ENCODE results near the gene ADCY5.
A peak's percentile ranks its signal among the peaks of the same experiment; 100 is the strongest.

ADCY5 gene

GRCh38 chr3:123320221-123320620 lies 128.7 kb downstream of the ADCY5 start:
- DNase-seq, result no peak

DNA sequence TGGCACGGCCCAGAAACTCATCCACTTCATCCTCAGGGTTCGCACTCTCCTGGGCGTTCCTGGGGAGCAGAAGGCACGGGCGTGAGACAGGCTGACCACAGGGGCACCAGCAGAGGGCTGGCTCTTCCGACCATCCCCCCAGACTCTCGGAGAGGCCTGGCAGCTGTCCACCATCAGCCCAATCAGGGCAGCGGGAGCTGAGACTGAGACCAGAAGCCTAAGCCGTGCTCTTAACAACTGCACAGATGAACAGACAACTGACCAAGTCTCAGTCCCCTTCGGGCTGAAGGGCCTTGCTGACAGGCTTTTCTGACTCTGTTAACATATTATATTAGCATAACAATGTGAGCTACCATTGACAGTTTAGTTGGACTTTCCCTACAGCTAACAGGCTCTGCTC lies 129.1 kb downstream of the ADCY5 start:
- DNase-seq, result no peak

GRCh38 chr3:123318374-123318773 lies 130.5 kb downstream of the ADCY5 start:
- DNase-seq, result no peak

- DNase-seq, result no peak
Measured at GRCh38 chr3:123317716-123318115, 131.2 kb downstream of the ADCY5 start.

- no peak for DNase-seq
Measured at GRCh38 chr3:123315271-123315595, 133.7 kb downstream of the ADCY5 start.

- DNase-seq, result peak; percentile 100
Measured at GRCh38 chr3:123314359-123315270, 134.3 kb downstream of the ADCY5 start.

GRCh38 chr3:123313889-123314288 lies 135.0 kb downstream of the ADCY5 start:
- DNase-seq, result peak; percentile 42

DNA sequence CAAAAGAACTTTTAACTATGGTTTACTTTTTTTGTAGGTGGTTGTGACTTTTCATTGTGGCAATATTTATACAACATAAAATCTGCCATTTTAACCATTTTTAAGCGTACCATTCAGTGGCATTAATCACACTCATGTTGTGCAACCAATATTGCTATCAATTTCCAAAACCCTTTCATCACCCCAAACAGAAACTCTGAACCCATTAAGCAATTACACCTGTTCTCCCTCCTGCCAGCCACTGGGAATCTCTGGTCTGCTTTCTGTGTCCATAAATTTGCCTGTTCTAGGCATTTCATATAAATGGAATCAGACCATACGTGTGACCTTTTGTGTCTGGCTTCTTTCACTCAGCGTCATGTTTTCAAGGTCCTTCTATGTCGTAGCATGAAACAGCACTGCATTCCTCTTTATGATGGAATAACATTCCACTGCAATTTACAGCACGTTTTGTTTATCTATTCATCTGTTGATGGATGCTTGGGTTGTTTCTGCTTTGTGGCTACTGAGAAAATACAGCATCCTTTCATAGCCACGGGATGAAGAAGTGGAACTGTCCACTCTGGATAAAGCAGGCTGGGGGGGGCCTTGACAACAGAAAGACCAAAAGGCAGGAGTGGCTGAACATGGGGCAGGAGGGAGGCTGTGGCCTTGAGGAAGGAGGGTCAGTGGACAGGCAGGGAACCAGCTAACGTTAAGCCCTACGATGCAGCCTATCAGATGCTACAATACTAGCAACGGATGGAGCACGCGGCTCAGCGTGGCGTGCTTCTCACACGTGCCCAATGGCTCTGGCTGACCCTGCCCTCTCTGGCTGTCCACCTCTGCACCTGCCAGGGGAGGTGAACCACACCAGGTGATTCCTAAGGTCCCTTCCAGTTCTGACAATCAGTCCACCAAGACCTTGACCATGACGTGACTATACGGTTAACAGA lies 136.3 kb downstream of the ADCY5 start:
- peak; percentile 44 for DNase-seq

DNA sequence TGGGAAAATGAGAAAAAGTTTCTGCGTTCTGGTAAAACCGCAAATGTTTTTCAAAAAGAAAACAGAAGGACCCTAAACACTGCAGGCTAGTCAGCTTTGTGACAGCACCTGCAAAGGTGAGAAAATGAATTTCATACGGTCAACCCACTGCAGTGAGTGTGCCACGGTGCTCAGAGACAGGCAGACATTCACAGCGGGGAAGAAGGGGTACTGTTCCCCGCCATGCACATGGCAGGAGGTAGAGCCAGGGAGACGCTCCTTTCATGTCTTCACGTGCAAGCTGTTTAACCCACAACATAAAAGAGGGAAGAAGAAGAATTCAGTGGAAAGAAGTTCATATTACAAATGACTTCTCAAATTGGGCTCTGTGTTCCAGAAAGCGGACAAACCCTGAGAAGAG lies 137.7 kb downstream of the ADCY5 start:
- DNase-seq, result no peak

- no peak for DNase-seq
Measured at GRCh38 chr3:123310741-123311140, 138.1 kb downstream of the ADCY5 start.

DNA sequence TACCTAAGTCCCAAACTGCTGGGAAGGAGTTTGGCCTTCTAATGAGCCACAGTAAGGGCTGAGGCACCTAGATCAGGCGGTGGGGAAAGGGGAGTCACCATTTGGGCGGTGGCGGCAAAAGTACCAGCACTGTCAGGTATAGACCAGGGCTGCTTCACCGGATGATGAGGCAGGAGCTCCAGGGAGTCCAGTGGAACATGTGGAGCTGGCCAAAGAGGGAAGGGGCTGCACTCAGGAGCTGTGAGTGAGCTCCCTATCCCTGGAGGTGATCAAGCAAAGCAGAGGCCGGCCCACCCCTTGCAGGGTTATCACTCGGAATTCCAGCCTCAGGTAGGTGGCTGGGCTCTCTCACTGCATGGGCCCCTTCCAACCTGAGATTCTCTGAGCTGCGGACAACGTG lies 138.7 kb downstream of the ADCY5 start:
- no peak for DNase-seq

DNA sequence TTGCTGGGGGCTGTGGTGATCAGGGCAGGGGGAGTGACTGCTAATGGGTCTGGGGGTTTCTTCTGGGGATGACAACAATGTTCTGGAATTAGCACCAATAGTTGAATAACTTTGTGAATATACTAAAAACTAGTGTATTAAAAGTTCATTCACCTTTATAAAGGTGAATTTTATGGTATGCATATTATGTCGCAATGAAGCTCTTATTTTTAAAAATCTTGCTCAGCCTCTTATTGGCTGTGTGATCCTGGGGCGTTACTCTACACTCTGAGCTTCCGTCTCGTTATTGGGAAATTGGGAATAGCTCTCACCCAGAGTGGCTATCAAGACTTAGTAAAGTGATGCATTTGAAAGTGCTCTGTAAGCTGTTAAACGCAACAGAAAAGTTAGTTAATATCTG lies 141.8 kb downstream of the ADCY5 start:
- DNase-seq, result no peak

DNA sequence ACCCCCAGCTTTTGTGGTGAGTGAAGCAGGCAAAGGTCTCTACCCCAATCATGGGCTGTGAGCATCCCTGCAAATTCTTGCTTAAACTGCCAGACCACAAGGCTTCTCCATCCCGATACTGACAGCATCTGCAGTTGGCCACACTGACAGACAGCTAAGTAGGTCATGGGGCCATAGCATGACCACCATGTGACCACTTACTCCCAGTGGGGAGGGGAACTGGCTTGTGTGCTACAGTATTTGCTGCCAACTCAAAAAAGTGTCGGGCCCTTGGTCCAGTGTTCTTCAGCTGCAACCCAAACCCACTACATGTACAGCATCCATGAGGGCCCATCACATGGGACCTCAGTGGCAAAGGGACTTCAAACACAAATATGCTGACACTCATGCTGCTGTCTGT lies 143.7 kb downstream of the ADCY5 start:
- DNase-seq, result no peak

- peak; percentile 62 for DNase-seq
Measured at GRCh38 chr3:123303976-123304560, 144.8 kb downstream of the ADCY5 start.

DNA sequence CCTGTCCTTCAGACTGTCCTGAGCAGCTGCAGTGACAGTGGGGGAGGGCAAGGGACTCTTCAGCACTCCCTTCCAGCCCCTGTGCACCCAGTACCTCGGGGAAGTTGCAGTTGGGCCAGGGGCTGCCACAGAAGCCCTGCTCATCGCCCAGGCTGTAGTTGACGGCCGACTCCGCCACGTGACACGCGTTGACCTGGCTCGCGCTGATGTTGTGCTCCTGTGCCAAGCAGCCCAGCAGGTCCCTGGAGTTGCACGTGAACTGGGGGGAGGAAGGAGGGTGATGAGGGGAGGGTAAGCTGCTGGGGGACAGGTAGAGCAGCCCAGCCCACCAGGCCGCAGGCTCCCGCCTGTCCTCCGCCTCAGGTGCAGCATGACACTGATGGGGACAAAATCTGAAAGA lies 145.9 kb downstream of the ADCY5 start:
- no peak for DNase-seq

- no peak for DNase-seq
Measured at GRCh38 chr3:123301331-123302184, 147.3 kb downstream of the ADCY5 start.

GRCh38 chr3:123300583-123300982 lies 148.3 kb downstream of the ADCY5 start:
- no peak for DNase-seq

DNA sequence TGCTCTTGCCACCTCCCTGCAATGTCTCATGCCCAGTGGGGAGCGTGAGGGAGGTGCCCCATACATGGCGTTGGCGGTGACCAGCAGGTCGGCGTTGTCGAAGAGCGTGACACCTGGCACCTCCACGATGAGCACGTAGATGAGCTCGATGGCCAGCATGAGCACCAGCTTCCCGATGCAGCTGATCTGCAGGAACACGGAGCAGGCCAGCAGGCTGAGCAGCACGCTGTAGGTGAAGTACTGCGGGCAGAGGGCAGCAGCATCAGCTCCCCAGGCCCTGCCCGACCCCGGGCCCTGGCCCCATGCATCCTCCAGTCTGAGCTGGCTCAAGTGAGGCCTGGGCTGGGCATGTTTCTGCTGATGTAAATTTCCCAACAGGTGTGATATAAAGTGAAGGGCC lies 148.8 kb downstream of the ADCY5 start:
- DNase-seq, result no peak

GRCh38 chr3:123299581-123299980 lies 149.3 kb downstream of the ADCY5 start:
- no peak for DNase-seq

GRCh38 chr3:123298903-123299302 lies 150.0 kb downstream of the ADCY5 start:
- DNase-seq, result no peak

GRCh38 chr3:123297627-123297899 lies 151.3 kb downstream of the ADCY5 start:
- DNase-seq, result no peak

- no peak for DNase-seq
Measured at GRCh38 chr3:123296836-123297626, 151.9 kb downstream of the ADCY5 start.
